PC-3 (cell line): ENCODE data around the gene BLM. TPM values are rescaled to one million over a fixed set of nuclear protein-coding genes. Genes with fewer than 3 reads are reported as not detected.

Experiments
- ATAC-seq: fragments of 200-7000 bp; cut with Tn5 transposase; 2 replicates; pipeline ENCODE4 v1.9.1; 2020; ENCODE audit warnings: mild to moderate bottlenecking, moderate library complexity
- BruUV-seq: library from RNA; stranded (reverse); fragments of 400-500 nt; replicated peaks from 2 replicates; lab custom pipeline; 2021; lab: Mats Ljungman, UMichigan
- CTCF ChIA-PET: fragments of 300-600 bp; sonication (Branson Sonifier 250); formaldehyde crosslinking; loops from one replicate; lab custom pipeline; 2022; ENCODE audit warnings: antibody characterized with exemption; lab: Charles Lee
- POLR2A ChIA-PET: fragments of 300-600 bp; sonication (Branson Sonifier 250); formaldehyde crosslinking; loops from one replicate; lab custom pipeline; 2022; ENCODE audit warnings: antibody characterized with exemption; ENCODE audit not compliant: unreplicated experiment; lab: Charles Lee
- DNase-seq: peaks from one replicate; pipeline ENCODE4 v3.0.0-alpha.2; 2015
- H2AFZ ChIP-seq: fragments of 300-600 bp; sonication (generic); 2 replicates; pipeline ENCODE4 v1.6.0; 2016; ENCODE audit warnings: antibody characterized with exemption, low read length
- H3F3A ChIP-seq: fragments of 300-600 bp; sonication (generic); one replicate; pipeline ENCODE4 v1.6.0; 2017; ENCODE audit warnings: antibody characterized with exemption, low read length, control low read depth, mild to moderate bottlenecking; ENCODE audit not compliant: unreplicated experiment
- H3K27ac ChIP-seq: fragments of 300-600 bp; sonication (generic); 2 replicates; pipeline ENCODE4 v1.5.1; 2016; ENCODE audit warnings: mild to moderate bottlenecking, low read length
- H3K27me3 ChIP-seq: fragments of 300-600 bp; sonication (generic); 2 replicates; pipeline ENCODE4 v1.6.1; 2016; ENCODE audit warnings: low read length, mixed read lengths
- H3K36me3 ChIP-seq: fragments of 300-600 bp; sonication (generic); 2 replicates; pipeline ENCODE4 v1.6.1; 2016; ENCODE audit warnings: low read depth, mixed run types, low read length, mixed read lengths
- H3K4me1 ChIP-seq: fragments of 300-600 bp; sonication (generic); 2 replicates; pipeline ENCODE4 v1.5.1; 2016; ENCODE audit warnings: low read length; ENCODE audit not compliant: insufficient read depth
- H3K4me2 ChIP-seq: fragments of 300-600 bp; sonication (generic); 2 replicates; pipeline ENCODE4 v1.6.0; 2016; ENCODE audit warnings: low read length
- H3K4me3 ChIP-seq: fragments of 300-600 bp; sonication (generic); 2 replicates; pipeline ENCODE4 v1.5.1; 2016; ENCODE audit warnings: mild to moderate bottlenecking, low read length, mixed read lengths
- H3K79me2 ChIP-seq: fragments of 300-600 bp; sonication (generic); 2 replicates; pipeline ENCODE4 v1.6.1; 2017; ENCODE audit warnings: low read length, mixed read lengths
- H3K9ac ChIP-seq: fragments of 300-600 bp; sonication (generic); 2 replicates; pipeline ENCODE4 v1.6.0; 2016; ENCODE audit warnings: mild to moderate bottlenecking, low read length
- H3K9me2 ChIP-seq: fragments of 300-600 bp; sonication (generic); replicated peaks from 2 replicates; pipeline ENCODE4 v1.6.1; 2016; ENCODE audit warnings: mixed run types, low read length, mixed read lengths
- H3K9me3 ChIP-seq: fragments of 300-600 bp; sonication (generic); 2 replicates; pipeline ENCODE4 v1.6.1; 2016; ENCODE audit warnings: low read length, mixed read lengths
- H4K20me1 ChIP-seq: fragments of 300-600 bp; sonication (generic); 2 replicates; pipeline ENCODE4 v1.6.1; 2016; ENCODE audit warnings: low read length, mixed read lengths
- CTCF ChIP-seq: fragments of 300-600 bp; sonication (generic); conservative IDR thresholded peaks from 2 replicates; pipeline ENCODE4 v1.5.1; 2017; ENCODE audit warnings: antibody characterized with exemption, low read depth, mild to moderate bottlenecking, low read length
- EZH2 ChIP-seq: fragments of 300-600 bp; sonication (generic); IDR thresholded peaks from one replicate; pipeline ENCODE4 v1.6.1; 2017; ENCODE audit warnings: antibody characterized with exemption, mild to moderate bottlenecking, low read length; ENCODE audit not compliant: unreplicated experiment
- EZH2phosphoT487 ChIP-seq: fragments of 300-600 bp; sonication (generic); IDR thresholded peaks from 2 replicates; pipeline ENCODE4 v1.6.1; 2018; ENCODE audit warnings: mild to moderate bottlenecking, antibody characterized with exemption, low read length, borderline replicate concordance
- intact Hi-C: fragments of 100-400 bp; cut with micrococcal nuclease; formaldehyde crosslinking; loops from 2 replicates; pipeline ENCODE4 v1.9.0; 2023
- total RNA-seq: library from RNA; depleted of rRNA; stranded (reverse); fragments of >200 nt; gene quantifications from 2 replicates; pipeline ENCODE4 v1.2.3, GENCODE V29; 2014

Gene BLM
- total RNA-seq, 1 experiment from 2014 or later: 18.7 TPM

DNA sequence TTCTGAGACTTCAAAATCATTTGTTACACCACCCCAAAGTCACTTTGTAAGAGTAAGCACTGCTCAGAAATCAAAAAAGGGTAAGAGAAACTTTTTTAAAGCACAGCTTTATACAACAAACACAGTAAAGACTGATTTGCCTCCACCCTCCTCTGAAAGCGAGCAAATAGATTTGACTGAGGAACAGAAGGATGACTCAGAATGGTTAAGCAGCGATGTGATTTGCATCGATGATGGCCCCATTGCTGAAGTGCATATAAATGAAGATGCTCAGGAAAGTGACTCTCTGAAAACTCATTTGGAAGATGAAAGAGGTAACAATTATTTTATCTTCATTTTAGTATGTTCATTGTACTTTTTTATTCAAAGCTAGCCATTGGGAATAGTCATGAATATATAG is 32.6 kb downstream of the BLM start:
- H3K4me2 ChIP-seq: no peak overlapping the region
- POLR2A ChIA-PET: interaction anchor here (0.6 kb wide), 1 partner anchor 16 kb away, joined by 4 read pairs; no protein-coding TSS in a partner anchor
- DNase-seq (no peak), ATAC-seq (no peak)
- H3K27ac ChIP-seq: no peak overlapping the region
- CTCF ChIA-PET: interaction anchor here (0.7 kb wide), 1 partner anchor 183 kb away, joined by 3 read pairs; the partner anchor contains the start of gene HDDC3
- no peaks in the 10 kb centered on the region for H4K20me1 ChIP-seq
- H3K9me3 ChIP-seq: no peaks in the 10 kb centered on the region
- no peak overlapping the region for H2AFZ ChIP-seq
- BruUV-seq: no TSS peak
- intact Hi-C loops: no loop called here
- H3K4me1 ChIP-seq: no peaks in the 10 kb centered on the region
- no peak overlapping the region for H3K4me3 ChIP-seq
- no peak overlapping the region for H3K9ac ChIP-seq
- no peaks in the 10 kb centered on the region for H3K9me2 ChIP-seq
- TF ChIP-seq EZH2phosphoT487: no peak
- TF ChIP-seq EZH2: no peak
- TF ChIP-seq CTCF: no peak
- no peaks in the 10 kb centered on the region for H3K27me3 ChIP-seq
- H3K79me2 ChIP-seq: no peaks in the 10 kb centered on the region
- H3K36me3 ChIP-seq: peaks cover 14% of the 10 kb centered on the region; the same call in 1 of the 2 replicates
- H3F3A ChIP-seq: no peaks in the 10 kb centered on the region

- Histone ChIP-seq H3K79me2 (no peaks in the 10 kb centered on the region), H3K4me3 (no peak overlapping the region), H3K9me2 (no peaks in the 10 kb centered on the region), H4K20me1 (no peaks in the 10 kb centered on the region), H2AFZ (no peak overlapping the region), H3K9me3 (no peaks in the 10 kb centered on the region), H3F3A (no peaks in the 10 kb centered on the region), H3K36me3 (peaks cover 16% of the 10 kb centered on the region; the same call in 1 of the 2 replicates), H3K4me2 (no peak overlapping the region), H3K4me1 (no peaks in the 10 kb centered on the region), H3K27ac (no peak overlapping the region), H3K9ac (no peak overlapping the region), H3K27me3 (no peaks in the 10 kb centered on the region)
- CTCF ChIA-PET: interaction anchor here (0.7 kb wide), 1 partner anchor 182 kb away, joined by 3 read pairs; the partner anchor contains the start of gene HDDC3
- TF ChIP-seq EZH2 (no peak), CTCF (no peak), EZH2phosphoT487 (no peak)
- BruUV-seq: no TSS peak
- DNase-seq: no peak
- no peak for ATAC-seq
- POLR2A ChIA-PET: interaction anchor here (0.6 kb wide), 1 partner anchor 17 kb away, joined by 4 read pairs; no protein-coding TSS in a partner anchor
- intact Hi-C loops: no loop called here
Observed at GRCh38 chr15:90750186-90750585, 33.0 kb downstream of the BLM start.

DNA sequence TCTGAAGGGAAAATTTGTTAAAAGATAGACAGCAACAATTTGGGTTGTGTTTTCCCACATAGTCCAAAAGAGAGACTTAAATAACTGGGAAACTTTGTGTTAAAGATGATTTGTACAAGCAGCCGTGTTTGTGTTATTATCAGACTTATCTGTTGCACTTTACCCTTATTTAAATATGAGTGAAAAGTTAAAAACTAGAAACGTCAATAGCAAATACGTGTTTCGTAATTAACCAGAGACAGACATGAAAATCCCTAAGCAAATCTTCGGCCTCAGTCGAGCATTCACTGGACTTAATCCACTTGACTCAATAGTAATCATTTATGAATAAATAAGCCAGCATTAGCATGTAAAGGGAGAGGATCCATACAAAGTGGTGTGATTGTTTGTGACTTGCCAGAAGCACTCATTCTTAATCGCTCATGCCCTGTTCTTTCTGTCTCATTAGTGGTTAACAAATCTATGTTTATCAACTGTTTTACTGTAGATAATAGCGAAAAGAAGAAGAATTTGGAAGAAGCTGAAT is 34.2 kb downstream of the BLM start:
- Histone ChIP-seq H3F3A (no peaks in the 10 kb centered on the region), H3K4me1 (no peaks in the 10 kb centered on the region), H3K4me2 (no peak overlapping the region), H3K27ac (no peak overlapping the region), H3K36me3 (peaks cover 16% of the 10 kb centered on the region; the same call in 1 of the 2 replicates), H2AFZ (no peak overlapping the region), H3K4me3 (no peak overlapping the region), H3K9me2 (no peaks in the 10 kb centered on the region), H3K9ac (no peak overlapping the region), H4K20me1 (no peaks in the 10 kb centered on the region), H3K27me3 (no peaks in the 10 kb centered on the region), H3K9me3 (no peaks in the 10 kb centered on the region), H3K79me2 (no peaks in the 10 kb centered on the region)
- POLR2A ChIA-PET: no interaction called here
- DNase-seq: no peak
- no peak for ATAC-seq
- intact Hi-C loops: no loop called here
- TF ChIP-seq CTCF (no peak), EZH2phosphoT487 (no peak), EZH2 (no peak)
- CTCF ChIA-PET: no interaction called here
- BruUV-seq: no TSS peak
